Myocyte (in vitro differentiated cells): ENCODE results near the gene MATN3. TPM values are rescaled to one million over a fixed set of nuclear protein-coding genes. Genes with fewer than 3 reads are reported as not detected.
"Not testable (repeated sequence)": the region's sequence is repeated elsewhere in the genome, so short reads cannot be mapped to it uniquely, and the experiment has no call there.

Source experiments
- DNase-seq: peaks from one replicate; pipeline ENCODE4 v3.0.0-alpha.2; 2012; ENCODE audit warnings: low read depth
- polyA plus RNA-seq: library from polyadenylated mRNA; unstranded; fragments of >200 nt; gene quantifications from one replicate; pipeline ENCODE4 v1.2.1, GENCODE V29; 2012; ENCODE audit warnings: missing spikeins
- total RNA-seq: library from RNA; depleted of rRNA; stranded (reverse); fragments of >200 nt; gene quantifications from 2 replicates; pipeline ENCODE4 v1.2.3, GENCODE V29; 2014

Gene MATN3, protein sequence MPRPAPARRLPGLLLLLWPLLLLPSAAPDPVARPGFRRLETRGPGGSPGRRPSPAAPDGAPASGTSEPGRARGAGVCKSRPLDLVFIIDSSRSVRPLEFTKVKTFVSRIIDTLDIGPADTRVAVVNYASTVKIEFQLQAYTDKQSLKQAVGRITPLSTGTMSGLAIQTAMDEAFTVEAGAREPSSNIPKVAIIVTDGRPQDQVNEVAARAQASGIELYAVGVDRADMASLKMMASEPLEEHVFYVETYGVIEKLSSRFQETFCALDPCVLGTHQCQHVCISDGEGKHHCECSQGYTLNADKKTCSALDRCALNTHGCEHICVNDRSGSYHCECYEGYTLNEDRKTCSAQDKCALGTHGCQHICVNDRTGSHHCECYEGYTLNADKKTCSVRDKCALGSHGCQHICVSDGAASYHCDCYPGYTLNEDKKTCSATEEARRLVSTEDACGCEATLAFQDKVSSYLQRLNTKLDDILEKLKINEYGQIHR
- 1.1 and 1.2 TPM in 2 replicates for total RNA-seq
- polyA plus RNA-seq, result 7.6 TPM

DNA sequence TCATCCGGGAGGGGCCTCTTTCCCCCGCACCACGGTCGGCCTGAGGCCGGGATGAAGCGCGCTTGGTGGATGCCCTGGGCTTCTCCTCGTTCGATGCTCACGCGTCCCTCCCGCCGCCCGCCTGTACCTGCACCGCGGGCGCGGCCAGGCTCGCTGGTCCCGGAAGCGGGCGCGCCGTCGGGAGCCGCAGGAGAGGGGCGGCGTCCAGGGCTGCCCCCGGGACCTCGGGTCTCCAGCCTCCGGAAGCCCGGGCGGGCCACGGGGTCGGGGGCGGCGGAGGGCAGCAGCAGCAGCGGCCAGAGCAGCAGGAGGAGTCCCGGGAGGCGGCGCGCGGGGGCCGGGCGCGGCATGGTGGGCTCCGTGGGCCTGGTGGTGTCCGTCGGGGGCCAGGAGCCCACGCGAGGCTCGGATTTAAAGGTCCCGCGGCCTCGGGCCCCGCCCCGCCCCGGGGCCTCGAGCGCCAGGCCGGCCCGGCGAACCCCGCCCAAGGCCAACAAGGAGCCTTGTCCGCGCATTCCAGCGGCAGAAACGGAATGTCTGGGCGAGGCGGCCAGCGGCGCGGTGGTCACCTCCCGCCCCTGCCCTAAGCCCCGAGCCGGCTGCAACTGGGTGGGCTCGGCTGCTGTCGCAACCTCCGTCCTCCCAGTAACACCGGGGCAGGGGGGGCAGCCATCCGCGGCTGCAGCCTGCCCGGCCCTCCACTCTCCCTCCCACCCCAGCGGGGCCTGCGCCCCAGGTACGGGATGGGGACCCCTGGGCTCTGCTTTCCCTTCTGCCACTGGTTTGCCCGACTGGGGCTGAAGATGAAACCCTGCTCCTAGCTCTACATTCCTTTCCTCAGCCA is at the start of gene MATN3:
Gene MATN3, minus strand, starts transcription at position 387 of the 844 bp plus-strand sequence. Its CDS starts 37 bp downstream, at position 350.
- DNase-seq, result peak; percentile 69

DNA sequence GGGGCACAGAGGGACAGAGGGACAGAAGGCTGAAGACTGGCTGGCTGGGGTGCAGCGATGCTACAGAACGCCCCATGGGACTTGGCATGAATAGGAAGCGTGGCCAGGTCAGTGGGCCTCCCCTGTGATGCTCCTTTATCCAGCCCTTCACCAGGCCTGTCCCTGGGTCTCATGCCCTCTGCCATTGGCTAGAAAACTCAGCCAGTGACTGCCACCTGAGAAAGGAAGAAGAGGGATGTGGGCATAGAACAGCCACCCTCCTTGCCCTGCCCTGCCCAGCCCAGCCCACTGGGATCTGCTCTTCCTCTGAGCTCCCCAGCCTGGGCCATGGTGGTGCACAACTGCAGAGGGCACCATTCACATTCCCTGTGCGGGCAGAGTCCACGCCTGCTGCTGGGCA is 49.5 kb upstream of the MATN3 start:
- DNase-seq, result peak; percentile 45

DNA sequence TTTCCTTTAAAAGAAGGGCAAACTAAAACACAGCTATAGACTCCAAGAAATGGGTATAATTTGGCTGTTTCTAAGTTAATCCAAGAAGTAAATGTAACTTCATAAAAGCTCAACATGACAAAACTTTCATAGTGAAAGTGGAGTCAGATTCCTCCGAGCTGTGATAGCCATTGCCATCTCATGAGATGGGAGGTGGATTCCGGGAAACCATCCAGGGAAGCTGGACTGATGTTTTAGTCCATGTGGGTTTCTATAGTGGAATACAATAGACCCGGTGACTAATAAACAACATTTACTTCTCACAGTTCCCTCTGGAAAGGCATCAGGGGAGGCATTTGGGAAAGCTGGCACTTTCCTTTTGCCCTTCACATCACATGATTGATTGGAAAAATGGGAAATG is 49.0 kb upstream of the MATN3 start:
- DNase-seq, result peak; percentile 35

DNA sequence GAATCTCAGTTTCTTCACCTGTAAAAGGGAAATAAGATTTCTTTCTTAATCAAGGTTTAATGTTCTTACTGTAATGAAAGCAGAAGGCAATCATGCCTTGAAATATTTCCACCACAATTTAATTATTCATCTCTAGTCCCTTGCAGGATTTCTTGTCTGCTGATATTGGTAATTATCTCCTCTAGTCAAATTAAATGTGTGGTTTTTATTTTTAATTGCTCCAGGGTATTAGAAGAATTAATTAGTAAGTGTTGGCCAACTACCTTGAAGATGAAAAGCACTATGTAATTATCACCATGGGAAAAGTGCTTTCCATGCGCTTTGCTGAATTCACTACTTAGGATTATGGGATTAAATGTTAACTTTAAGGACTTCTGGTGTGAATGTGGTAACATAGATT is 47.6 kb upstream of the MATN3 start:
- no peak for DNase-seq

DNA sequence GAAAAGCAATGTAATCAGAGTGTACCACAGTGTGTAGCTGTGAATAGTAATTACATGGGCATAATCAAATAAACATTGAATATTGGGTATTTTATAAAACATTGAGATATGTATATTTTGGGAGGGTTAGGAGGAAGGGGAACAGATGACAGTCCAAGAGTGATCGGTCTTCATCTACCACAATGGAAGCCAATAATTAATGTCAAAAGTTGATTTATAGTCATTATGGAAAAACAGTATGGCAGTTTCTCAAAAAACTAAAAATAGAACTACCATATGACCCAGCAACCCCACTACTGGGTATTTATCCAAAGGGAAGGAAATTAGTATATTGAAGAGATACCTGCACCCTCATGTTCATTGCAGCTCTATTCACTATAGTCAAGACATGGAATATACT is 44.8 kb upstream of the MATN3 start:
- no peak for DNase-seq

DNA sequence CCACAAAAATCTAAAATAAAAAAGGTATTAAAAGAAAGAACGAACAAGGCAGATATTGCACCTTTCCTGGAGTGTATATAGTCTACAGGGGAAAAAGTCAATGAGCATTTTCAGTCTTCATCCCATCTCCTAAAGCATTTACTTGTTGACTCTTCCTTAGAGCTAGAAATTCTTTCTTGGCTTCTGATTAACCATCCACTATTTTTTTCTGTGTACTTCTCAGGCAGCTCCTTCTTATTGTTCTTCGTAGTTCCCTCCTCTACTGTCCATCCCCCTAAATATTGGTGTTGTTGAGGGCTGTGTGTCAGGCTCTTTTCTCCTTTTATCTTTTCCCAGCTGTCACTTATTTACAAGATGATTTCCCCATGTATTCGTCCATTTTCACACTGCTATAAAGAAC is 42.5 kb upstream of the MATN3 start:
- DNase-seq, result no peak

DNA sequence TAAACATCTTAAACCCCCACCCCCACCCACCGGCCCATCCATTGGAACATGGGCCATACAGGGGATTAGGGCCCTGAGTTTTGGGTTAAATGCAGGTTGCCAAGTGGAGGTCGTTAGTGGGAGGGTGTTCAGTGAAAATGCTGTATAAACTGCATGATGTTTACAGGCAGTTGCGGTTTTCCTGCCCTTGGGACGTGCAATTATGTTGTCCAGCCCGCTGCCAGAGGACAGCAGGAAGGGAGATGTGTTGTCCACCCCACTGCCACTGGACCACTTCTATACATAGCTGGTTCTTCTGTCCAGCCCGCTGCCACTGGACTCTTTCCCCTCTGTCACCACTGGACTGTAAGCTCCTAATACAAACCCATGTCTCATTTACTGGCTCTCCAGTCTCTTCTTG is 41.7 kb upstream of the MATN3 start:
- DNase-seq, result no peak

DNA sequence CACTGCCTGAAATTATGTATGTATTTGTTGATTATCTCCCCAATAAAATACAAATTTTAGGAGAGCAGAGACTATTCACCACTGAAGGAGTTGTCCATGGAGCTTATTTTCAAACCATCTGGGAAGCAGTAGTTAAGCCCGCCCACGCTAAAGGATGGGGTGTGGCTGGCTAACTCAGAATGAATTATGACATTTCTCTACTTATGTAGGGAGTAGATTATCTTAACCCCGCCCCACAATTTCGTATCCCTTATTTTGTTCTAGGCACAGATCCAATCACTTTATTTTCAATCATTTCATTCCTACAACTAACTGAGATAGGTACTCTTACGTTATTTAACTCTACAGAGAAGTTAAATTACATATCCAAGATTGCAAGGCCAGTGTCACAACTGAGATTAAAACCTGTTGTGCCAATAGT is 40.4 kb upstream of the MATN3 start:
- peak; percentile 76 for DNase-seq

DNA sequence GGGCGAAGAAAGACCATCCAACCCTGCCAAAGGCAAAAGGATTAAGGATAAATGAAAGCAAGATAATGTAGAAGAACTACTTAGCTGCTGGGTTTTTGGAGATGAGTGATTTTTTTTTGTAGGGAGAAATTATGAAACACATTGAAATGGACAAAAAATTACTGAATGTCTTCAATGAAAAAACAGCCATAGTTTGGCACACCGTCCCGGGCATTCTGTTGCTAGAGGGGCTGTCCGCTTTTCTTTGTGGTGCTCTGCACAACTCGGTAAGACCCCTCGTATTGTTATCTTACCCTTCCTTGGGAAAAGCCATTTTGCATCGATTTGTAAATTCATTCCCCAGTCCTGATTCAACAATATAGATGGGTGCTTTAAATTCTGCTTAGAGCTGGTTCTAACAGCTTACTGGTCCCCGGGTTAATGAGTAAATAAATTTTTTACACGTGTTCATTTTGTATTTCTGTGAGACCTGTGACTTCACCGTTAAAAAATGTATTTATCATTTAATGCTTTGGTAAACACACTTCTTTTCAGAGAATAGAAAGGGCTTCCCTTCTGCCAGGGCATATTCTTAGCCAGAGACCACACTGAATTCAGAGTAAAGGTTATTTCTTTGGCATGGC is 39.9 kb upstream of the MATN3 start:
- DNase-seq, result peak; percentile 32

DNA sequence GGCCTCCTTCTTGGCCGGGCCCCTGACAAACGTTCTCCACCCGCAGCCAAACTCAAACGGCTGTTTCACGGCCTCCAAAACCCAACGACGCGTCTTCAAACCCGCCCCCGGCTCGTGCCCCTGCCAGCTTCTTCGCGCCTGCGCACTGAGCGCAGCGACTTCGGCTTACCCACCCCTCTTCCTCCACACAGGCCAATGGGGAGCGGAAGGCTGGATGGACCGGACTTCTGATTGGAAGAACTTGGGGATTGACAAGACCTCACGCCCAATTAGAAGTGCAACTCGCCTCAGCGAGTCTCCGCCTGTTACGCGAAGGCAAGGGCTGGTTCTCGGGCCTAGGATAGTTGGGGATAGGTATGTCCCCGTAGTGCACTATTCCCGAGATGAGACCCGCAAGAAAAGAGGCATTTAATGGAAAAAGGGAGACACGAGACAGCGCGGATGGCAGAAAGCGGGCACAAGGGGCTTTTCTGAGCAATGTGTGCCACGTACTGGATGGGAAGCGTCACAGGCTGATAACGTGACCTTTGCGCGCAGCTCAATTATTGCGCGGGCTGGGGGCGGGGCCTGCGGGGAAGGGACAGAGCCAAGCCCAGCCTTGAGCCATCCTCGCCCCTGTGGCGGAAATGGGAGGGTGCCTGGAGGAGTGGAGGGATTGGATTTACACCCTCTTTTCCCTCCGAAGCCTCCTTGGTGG is 39.2 kb upstream of the MATN3 start, which contains the start of gene LAPTM4A:
Gene LAPTM4A, minus strand, starts transcription at position 97 of the 697 bp plus-strand sequence. CDS start 108 bp downstream, outside the sequence.
- peak; percentile 100 for DNase-seq

DNA sequence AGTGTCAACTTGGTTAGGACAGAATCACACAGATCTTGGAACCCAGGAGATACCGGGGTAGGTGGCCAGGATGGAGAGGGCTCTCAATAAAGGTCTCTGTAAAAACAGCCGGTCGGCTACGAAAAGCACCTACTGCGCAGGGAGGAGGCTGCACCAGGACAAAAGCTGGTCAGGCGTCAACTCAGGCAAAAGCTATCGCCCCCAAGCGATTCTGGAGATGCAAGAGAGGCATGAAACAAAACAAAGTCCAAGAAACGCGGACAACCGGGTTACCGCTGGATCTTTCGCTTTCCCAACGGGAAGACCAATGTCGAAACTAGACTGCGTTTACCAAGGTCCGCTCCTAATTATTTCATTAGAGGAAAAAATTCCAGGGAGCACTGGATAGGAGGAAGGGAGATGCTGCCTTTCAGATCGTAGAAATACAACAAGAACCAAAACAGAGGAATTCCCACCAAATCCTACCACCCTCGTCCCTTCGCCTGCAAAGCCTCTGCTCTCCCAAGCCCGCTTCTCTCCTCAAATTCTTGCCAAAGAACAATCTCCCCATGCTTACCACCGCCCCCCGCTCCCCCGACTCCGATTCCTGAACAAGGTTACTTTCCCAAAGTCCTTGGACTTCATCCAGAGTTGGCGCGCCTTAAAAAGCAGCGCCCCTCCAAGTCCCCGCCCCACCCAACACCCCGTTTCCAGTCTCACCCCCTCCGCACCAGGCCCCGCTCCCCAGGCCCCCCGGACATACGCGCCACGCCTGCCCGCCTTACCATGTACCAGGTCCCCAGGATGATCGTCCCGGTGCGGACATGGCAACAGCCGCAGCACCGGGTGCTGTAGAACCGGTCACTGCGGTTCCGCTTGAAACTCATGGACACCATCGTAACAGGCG is 38.4 kb upstream of the MATN3 start:
- DNase-seq, result peak; percentile 72

DNA sequence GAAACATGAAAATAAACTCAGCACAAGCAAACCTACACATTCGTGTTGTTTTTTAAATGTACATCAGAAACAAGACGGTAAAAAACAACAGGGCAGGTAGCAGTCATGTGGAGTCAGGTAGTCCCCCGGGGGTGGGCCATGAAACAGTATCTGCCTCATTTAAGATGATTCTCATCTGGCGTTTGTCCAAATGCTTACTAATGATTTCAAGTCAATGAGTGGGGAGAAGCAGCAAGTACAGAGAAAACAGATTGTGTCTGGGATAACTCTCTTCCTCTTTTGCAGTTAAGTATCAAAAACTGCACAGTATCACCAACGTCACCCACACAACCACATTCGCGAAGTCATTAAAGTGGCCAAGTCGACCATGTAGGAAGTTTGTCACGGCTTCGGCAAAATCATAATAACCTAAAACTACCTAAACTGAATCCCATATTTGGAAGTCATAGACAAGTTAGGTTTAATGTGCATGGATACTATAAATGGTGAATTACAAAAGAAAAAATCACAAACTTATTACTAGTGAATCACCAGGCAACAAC is 37.7 kb upstream of the MATN3 start:
- DNase-seq, result peak; percentile 65

DNA sequence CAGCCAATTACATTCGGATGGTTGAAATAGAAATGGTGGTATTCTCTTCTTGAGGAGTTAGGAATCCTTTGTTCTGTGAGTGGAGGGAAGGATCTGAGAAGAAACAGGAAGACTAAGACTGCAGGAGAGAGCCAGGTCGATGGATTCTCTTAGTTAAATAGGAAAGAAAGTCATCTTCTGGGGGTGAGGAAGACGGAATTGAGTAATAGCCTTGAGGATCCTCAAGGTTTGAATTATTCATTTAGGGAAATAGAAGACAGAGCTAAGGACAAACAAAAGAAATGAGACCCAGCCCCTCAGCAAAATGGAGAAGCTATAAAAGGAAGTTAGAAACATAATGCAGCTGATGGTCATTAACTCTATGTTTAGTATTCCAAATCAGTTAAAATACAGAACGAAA is 37.2 kb upstream of the MATN3 start:
- no peak for DNase-seq

DNA sequence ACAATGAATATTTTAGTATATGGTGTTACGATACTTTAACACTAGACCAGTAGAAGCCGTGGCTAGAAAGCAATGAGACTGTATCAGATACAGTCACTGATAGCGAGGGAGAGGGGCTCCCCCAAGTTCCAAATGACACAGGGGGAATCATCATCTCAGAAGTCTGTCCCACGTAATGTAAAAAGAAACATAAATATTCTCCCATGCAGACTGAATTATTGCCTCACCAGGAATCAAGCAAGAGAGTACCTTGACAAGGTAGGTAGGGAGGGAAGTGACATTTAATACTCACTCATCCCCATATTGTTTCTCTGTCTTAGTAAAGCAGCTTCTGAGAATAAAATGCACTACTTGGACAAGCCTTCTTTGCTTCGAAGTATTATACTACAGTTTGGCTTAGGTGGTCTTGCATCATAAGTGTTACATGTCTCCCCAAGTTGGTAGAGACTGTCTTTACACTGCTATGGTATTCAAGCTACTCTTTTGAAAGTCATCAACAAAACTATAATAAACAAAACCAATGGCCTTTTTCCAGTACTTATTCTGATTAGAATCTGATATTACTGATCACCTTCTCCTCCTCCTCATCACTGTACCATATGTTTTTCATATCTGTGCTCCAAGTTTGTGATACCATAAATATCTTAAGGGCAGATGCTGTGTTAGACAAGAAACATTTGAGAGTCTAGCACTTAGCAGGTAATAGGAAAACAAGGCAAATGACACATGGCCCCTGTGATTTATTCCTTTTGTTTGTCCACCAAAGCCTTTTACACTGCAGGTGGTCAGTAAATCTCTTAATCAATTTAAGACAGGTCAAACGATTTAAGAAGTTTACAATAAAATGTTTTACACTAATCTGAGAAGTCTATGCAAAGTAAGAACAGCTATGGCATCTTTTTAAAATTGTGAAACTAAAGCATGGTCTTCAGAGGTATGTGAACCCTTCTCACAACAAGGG is 36.3 kb upstream of the MATN3 start:
- no peak for DNase-seq

DNA sequence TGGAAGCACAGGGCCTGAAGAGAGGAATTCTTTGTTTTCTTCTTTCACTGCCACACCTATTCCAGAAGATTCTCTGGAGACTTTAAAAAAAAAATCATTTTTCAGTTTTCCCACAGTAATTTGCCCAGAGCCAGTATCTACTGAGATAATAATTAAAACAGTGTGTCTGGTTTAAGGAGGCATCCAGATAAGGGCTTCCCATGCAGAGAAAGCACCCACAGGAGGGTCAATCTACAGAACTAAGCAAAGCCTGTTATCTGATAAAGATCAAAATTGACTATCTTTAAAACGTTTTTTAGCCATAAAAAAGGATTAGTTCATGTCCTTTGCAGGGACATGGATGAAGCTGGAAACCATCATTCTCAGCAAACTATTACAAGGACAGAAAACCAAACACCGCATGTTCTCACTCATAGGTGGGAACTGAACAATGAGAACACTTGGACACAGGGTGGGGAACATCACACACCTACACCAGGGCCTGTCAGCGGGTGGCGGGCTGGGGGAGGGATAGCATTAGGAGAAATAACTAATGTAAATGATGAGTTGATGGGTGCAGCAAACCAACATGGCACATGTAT is 33.3 kb upstream of the MATN3 start:
- DNase-seq, result not testable (repeated sequence)

DNA sequence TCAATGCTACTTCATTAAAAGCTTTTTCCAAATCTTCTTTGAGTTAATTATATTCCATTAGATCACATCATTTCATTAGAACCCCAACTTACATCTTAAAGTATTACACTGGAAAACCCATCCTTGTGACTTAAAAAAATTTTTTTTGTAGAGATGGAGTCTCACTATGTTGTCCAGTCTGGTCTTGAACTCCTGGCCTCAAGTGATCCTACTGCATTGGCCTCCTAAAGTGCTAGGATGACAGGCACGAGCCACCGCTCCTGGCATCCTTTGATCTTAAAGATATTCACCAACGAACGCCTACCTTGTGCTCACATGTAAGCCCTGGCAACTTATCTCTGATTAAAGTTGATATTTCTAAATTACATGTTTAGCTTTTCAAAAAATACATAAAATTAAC is 32.3 kb upstream of the MATN3 start:
- DNase-seq, result no peak

DNA sequence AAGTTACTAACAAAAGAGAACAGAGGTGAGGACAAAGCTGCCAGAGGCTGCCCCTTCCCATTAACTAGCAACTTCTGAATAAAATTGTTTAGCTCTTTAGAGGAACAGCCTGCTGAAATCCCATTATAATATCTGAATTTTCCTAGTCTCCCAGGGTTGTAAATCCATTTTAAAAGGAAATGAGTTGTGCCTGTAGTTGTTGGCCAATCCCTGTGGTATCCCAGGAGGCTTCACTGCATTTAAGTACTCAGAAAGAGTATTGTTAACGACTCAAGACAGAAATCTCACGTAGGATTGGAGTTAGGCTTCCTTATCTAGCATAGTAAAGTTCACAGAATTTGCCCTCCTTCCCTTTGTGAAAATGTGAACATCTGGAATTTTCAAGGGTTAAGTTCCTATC is 30.1 kb upstream of the MATN3 start:
- no peak for DNase-seq
